B cell (primary cell): Measurements from ENCODE around the gene COL2A1. TPM values are rescaled to one million over a fixed set of nuclear protein-coding genes. Genes with fewer than 3 reads are reported as not detected.

ENCODE experiments used
- ATAC-seq: fragments of 200-7000 bp; cut with Tn5 transposase; one replicate; pipeline ENCODE4 v1.10.0; 2021; ENCODE audit warnings: low read depth, mild to moderate bottlenecking, moderate number of reproducible peaks, moderate library complexity
- CTCF ChIA-PET: fragments of 350-600 bp; sonication (Branson Sonifier 250); formaldehyde crosslinking; loops from one replicate; lab custom pipeline; 2021; ENCODE audit warnings: antibody characterized with exemption, inconsistent platforms; lab: Charles Lee
- POLR2A ChIA-PET: fragments of 350-600 bp; sonication (Branson Sonifier 250); formaldehyde crosslinking; loops from one replicate; lab custom pipeline; 2021; ENCODE audit warnings: antibody characterized with exemption; lab: Charles Lee
- DNase-seq: peaks from one replicate; pipeline ENCODE4 v3.0.0; 2013
- H2AFZ ChIP-seq: 2 replicates; pipeline ENCODE4 v1.6.1; 2012; ENCODE audit warnings: mild to moderate bottlenecking, low read depth, low read length; ENCODE audit not compliant: insufficient read depth, poor library complexity, severe bottlenecking
- H3K27ac ChIP-seq, 2 donors: 1 replicate in 1 of 2; 2 replicates in 1 of 2; pipeline ENCODE4 v1.5.1; 2012 to 2013; ENCODE audit warnings: low read length in 2 of 2, mild to moderate bottlenecking in 2 of 2, moderate library complexity in 1 of 2
- H3K27me3 ChIP-seq, 4 experiments: fragments of 200-600 bp in 1 of 4; sonication (generic) in 1 of 4; replicated peaks in 1 of 4; 1 replicate in 2 of 4; 2 replicates in 2 of 4; pipeline versions ENCODE4 v1.6.1 to v1.7.0; 2013 to 2016; ENCODE audit warnings: low read length in 3 of 4, mild to moderate bottlenecking in 2 of 4, mixed read lengths in 1 of 4, moderate library complexity in 1 of 4; ENCODE audit not compliant: insufficient read depth in 4 of 4, control insufficient read depth in 3 of 4; ENCODE audit errors: control extremely low read depth in 1 of 4
- H3K36me3 ChIP-seq, 2 experiments: replicated peaks in 1 of 2; 1 replicate in 1 of 2; 2 replicates in 1 of 2; pipeline versions ENCODE4 v1.6.1 to v1.7.1; 2013; ENCODE audit warnings: low read length in 1 of 2; ENCODE audit not compliant: insufficient read depth in 2 of 2, control insufficient read depth in 1 of 2; ENCODE audit errors: control extremely low read depth in 1 of 2, extremely low read depth in 1 of 2
- H3K4me1 ChIP-seq, 2 donors: fragments of 200-600 bp in 1 of 2; sonication (generic) in 1 of 2; 1 replicate in 1 of 2; 2 replicates in 1 of 2; pipeline versions ENCODE4 v1.5.1 to v1.6.1; 2013 to 2017; ENCODE audit warnings: low read length in 2 of 2; ENCODE audit not compliant: control insufficient read depth in 2 of 2, insufficient read depth in 2 of 2
- H3K4me2 ChIP-seq: replicated peaks from 2 replicates; pipeline ENCODE3; 2012; ENCODE audit warnings: mild to moderate bottlenecking, low read depth, low read length; ENCODE audit not compliant: poor library complexity, severe bottlenecking
- H3K4me3 ChIP-seq, 5 experiments: fragments of 200-600 bp in 1 of 5; sonication (generic) in 1 of 5; 1 replicate in 3 of 5; 2 replicates in 2 of 5; pipeline versions ENCODE4 v1.5.1 to v1.7.0; 2011 to 2016; ENCODE audit warnings: low read length in 4 of 5, mild to moderate bottlenecking in 4 of 5, low read depth in 2 of 5, control low read depth in 1 of 5, moderate library complexity in 1 of 5; ENCODE audit not compliant: insufficient read depth in 1 of 5; ENCODE audit errors: control extremely low read depth in 1 of 5, extremely low read depth in 1 of 5
- H3K79me2 ChIP-seq: fragments of 200-600 bp; sonication (generic); one replicate; pipeline ENCODE4 v1.6.0; 2016; ENCODE audit warnings: low read length; ENCODE audit not compliant: control insufficient read depth, insufficient read depth
- H3K9ac ChIP-seq: fragments of 200-600 bp; sonication (generic); 2 replicates; pipeline ENCODE4 v1.6.1; 2017; ENCODE audit warnings: mild to moderate bottlenecking, low read length, moderate library complexity
- H3K9me3 ChIP-seq, 3 donors: one replicate each; pipeline versions ENCODE4 v1.6.1 to v1.7.1; 2013; ENCODE audit warnings: low read length in 2 of 3; ENCODE audit not compliant: control insufficient read depth in 2 of 3, insufficient read depth in 1 of 3; ENCODE audit errors: control extremely low read depth in 1 of 3
- H4K20me1 ChIP-seq: 2 replicates; pipeline ENCODE4 v1.6.0; 2012; ENCODE audit warnings: mild to moderate bottlenecking, low read length; ENCODE audit not compliant: insufficient read depth, control insufficient read depth, poor library complexity, severe bottlenecking
- H3K27ac Mint-ChIP-seq: one replicate; pipeline ENCODE4 v1.8.0; 2021; ENCODE audit warnings: mixed read lengths
- H3K27me3 Mint-ChIP-seq: one replicate; pipeline ENCODE4 v1.8.0; 2021; ENCODE audit warnings: mixed read lengths
- H3K4me1 Mint-ChIP-seq: one replicate; pipeline ENCODE4 v1.8.0; 2021; ENCODE audit warnings: mixed read lengths
- H3K4me3 Mint-ChIP-seq: one replicate; pipeline ENCODE4 v1.8.0; 2021; ENCODE audit warnings: mixed read lengths
- H3K9me3 Mint-ChIP-seq: one replicate; pipeline ENCODE4 v1.8.0; 2022; ENCODE audit warnings: mixed read lengths; ENCODE audit not compliant: insufficient read depth
- EZH2 ChIP-seq: IDR thresholded peaks from 2 replicates; pipeline ENCODE4 v1.6.1; 2012; ENCODE audit warnings: borderline replicate concordance, low read depth, mild to moderate bottlenecking, moderate library complexity, low read length; ENCODE audit not compliant: insufficient read depth, poor library complexity, severe bottlenecking
- WGBS: methylation state at CpG from one replicate; pipeline ENCODE4 v1.1.5; 2013; ENCODE audit warnings: missing lambda C conversion rate; ENCODE audit not compliant: insufficient coverage; 5-methylcytosine and 5-hydroxymethylcytosine counted together
- intact Hi-C: fragments of 100-400 bp; cut with micrococcal nuclease; formaldehyde crosslinking; loops from one replicate; pipeline ENCODE4 v1.10.0; 2022
- polyA plus RNA-seq: library from polyadenylated mRNA; depleted of rRNA; stranded (reverse); fragments of >200 nt; gene quantifications from 2 replicates; pipeline ENCODE4 v1.2.3, GENCODE V29; 2012
- total RNA-seq, 2 donors: library from RNA; stranded (reverse); fragments of 120-200 nt in 1 of 2; gene quantifications; 1 replicate in 1 of 2; 2 replicates in 1 of 2; pipeline versions ENCODE4 v1.2.3 to v1.2.4, GENCODE V29; 2013 to 2022
- TF ChIP-seq, protein P1 (sequence below): fragments of 200-600 bp; IDR thresholded peaks from one replicate; pipeline ENCODE4 v1.8.0; 2022; ENCODE audit warnings: antibody characterized with exemption, mild to moderate bottlenecking

COL2A1 gene
- total and polyA plus RNA-seq, 2 donors (not counting 1 experiment from before 2014, with no cell fraction given) = not detected

DNA sequence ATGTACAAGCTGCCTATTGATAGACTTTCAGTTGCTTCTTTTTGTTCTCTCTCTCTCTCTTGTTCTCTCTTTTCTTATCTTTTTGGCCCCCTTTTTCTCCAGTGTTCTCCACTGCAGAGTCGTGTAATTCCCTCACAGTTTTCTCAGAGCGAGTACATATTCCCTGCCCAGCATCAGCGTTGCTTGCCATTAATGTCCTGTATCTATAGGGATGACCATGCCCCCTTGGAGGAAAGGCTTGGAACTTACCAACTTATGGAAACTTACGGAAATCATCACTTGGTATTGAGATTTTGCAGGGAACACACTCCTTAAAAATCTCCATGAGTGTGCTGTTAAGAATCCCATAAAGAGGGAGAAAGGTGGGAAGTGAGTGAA is 14.3 kb upstream of the COL2A1 start:
- ChIA-PET CTCF (no interaction called here), POLR2A (no interaction called here)
- DNase-seq (no peak), ATAC-seq (no peak)
- Histone ChIP-seq H3K36me3 (no peaks in the 10 kb centered on the region), H3K9me3 (no peaks in the 10 kb centered on the region), H3K27me3 (peaks cover 0 to 12% (median 3%) of the 10 kb centered on the region in 4 experiments), H3K9ac (no peak overlapping the region), H3K27ac (no peak overlapping the region), H3K4me1 (no peaks in the 10 kb centered on the region), H3K79me2 (no peaks in the 10 kb centered on the region), H4K20me1 (no peaks in the 10 kb centered on the region), H2AFZ (no peak overlapping the region), H3K4me2 (no peak overlapping the region), H3K4me3 (no peak overlapping the region)
- no peak for TF ChIP-seq EZH2
- TF ChIP-seq, protein P1, sequence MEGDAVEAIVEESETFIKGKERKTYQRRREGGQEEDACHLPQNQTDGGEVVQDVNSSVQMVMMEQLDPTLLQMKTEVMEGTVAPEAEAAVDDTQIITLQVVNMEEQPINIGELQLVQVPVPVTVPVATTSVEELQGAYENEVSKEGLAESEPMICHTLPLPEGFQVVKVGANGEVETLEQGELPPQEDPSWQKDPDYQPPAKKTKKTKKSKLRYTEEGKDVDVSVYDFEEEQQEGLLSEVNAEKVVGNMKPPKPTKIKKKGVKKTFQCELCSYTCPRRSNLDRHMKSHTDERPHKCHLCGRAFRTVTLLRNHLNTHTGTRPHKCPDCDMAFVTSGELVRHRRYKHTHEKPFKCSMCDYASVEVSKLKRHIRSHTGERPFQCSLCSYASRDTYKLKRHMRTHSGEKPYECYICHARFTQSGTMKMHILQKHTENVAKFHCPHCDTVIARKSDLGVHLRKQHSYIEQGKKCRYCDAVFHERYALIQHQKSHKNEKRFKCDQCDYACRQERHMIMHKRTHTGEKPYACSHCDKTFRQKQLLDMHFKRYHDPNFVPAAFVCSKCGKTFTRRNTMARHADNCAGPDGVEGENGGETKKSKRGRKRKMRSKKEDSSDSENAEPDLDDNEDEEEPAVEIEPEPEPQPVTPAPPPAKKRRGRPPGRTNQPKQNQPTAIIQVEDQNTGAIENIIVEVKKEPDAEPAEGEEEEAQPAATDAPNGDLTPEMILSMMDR = no peak
- H3K27me3 Mint-ChIP-seq = peaks cover 42% of the 10 kb centered on the region
- intact Hi-C loops = no loop called here
- no peaks in the 10 kb centered on the region for H3K4me1 Mint-ChIP-seq
- H3K9me3 Mint-ChIP-seq = no peaks in the 10 kb centered on the region
- no peak overlapping the region for H3K27ac Mint-ChIP-seq
- WGBS = 86% methylated on average over 4 of the region's 4 CpGs
- H3K4me3 Mint-ChIP-seq = no peak overlapping the region

DNA sequence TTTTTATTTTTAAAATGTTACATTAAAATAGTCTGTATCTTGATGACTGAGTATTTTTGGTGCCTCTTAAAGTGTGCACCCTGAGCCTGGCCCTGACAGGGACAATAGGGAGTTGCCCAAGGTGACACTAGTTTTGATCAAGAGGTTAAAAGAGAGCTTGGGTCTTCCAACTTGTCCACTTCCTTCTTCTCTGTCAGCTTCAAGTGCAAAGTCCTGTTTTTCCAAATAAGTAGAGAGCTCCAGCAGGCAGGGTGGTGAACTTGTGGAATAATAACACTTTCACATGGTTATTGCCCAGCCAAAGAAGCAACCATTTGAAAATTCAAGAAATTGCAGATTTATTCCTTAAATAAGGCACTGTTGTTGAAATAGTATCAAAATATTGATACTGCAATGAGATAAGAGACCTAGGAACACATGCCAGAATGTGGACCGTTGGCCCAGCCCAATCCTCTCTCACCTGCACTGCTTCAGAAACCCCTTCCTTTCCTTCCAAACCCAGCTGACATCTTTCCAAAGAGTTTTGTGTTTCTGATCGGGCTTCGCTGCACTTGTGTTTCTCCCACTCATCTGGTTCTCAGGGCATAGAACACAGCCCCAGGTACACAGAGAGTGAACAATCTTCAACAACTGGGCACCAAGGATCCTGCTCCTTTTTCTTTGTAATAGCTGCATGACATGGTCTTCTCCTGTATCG is 13.8 kb upstream of the COL2A1 start:
- WGBS = 88% methylated on average over 4 of the region's 4 CpGs
- no peak overlapping the region for H3K27ac Mint-ChIP-seq
- Histone ChIP-seq H3K4me3 (no peak overlapping the region), H2AFZ (no peak overlapping the region), H3K9me3 (no peaks in the 10 kb centered on the region), H3K27me3 (peaks cover 0 to 12% (median 3%) of the 10 kb centered on the region in 4 experiments), H3K36me3 (no peaks in the 10 kb centered on the region), H3K79me2 (no peaks in the 10 kb centered on the region), H3K9ac (no peak overlapping the region), H3K4me1 (no peaks in the 10 kb centered on the region), H3K27ac (no peak overlapping the region), H4K20me1 (no peaks in the 10 kb centered on the region), H3K4me2 (no peak overlapping the region)
- POLR2A ChIA-PET = no interaction called here
- intact Hi-C loops = no loop called here
- CTCF ChIA-PET = no interaction called here
- DNase-seq (no peak), ATAC-seq (no peak)
- no peaks in the 10 kb centered on the region for H3K4me1 Mint-ChIP-seq
- H3K27me3 Mint-ChIP-seq = peaks cover 42% of the 10 kb centered on the region
- no peak overlapping the region for H3K4me3 Mint-ChIP-seq
- no peak for TF ChIP-seq EZH2
- TF ChIP-seq, protein P1 = no peak
- H3K9me3 Mint-ChIP-seq = no peaks in the 10 kb centered on the region
